Activated CD4-positive, alpha-beta T cell treated with anti-CD3 and anti-CD28 coated beads for 36 hours (primary cell): ENCODE results near the gene HBS1L. TPM values are rescaled to one million over a fixed set of nuclear protein-coding genes. Genes with fewer than 3 reads are reported as not detected.
"Not testable (repeated sequence)": the region's sequence is repeated elsewhere in the genome, so short reads cannot be mapped to it uniquely, and the experiment has no call there.

Experiments used
- ATAC-seq: fragments of 200-7000 bp; cut with Tn5 transposase; one replicate; pipeline ENCODE4 v1.10.0; 2021; ENCODE audit warnings: mild to moderate bottlenecking, moderate library complexity
- CTCF ChIA-PET: fragments of 350-600 bp; sonication (Branson Sonifier 250); formaldehyde crosslinking; loops from one replicate; lab custom pipeline; 2021; ENCODE audit warnings: antibody characterized with exemption; lab: Charles Lee
- POLR2A ChIA-PET: fragments of 350-600 bp; sonication (Branson Sonifier 250); formaldehyde crosslinking; loops from one replicate; lab custom pipeline; 2021; ENCODE audit warnings: antibody characterized with exemption, inconsistent platforms; lab: Charles Lee
- DNase-seq: peaks from one replicate; pipeline ENCODE4 v3.0.0-alpha.2; 2020
- H3K27ac Mint-ChIP-seq: one replicate; pipeline ENCODE4 v1.8.0; 2021; ENCODE audit warnings: mixed read lengths
- H3K27me3 Mint-ChIP-seq: one replicate; pipeline ENCODE4 v1.8.0; 2021; ENCODE audit warnings: mixed read lengths
- H3K36me3 Mint-ChIP-seq: one replicate; pipeline ENCODE4 v1.8.0; 2021; ENCODE audit warnings: low read depth, mixed read lengths
- H3K4me1 Mint-ChIP-seq: one replicate; pipeline ENCODE4 v1.8.0; 2021; ENCODE audit warnings: mixed read lengths
- H3K4me3 Mint-ChIP-seq: one replicate; pipeline ENCODE4 v1.8.0; 2021; ENCODE audit warnings: mild to moderate bottlenecking, moderate library complexity, mixed read lengths
- H3K9me3 Mint-ChIP-seq: one replicate; pipeline ENCODE4 v1.8.0; 2021; ENCODE audit warnings: low read depth, mixed read lengths
- intact Hi-C, 2 experiments: fragments of 100-400 bp; cut with DNase I in 1 of 2; cut with micrococcal nuclease in 1 of 2; formaldehyde crosslinking; loops; one replicate each; pipeline versions ENCODE4 v1.14.2 to v1.15.1; 2022 to 2024; cut with DNase I, micrococcal nuclease
- total RNA-seq, 2 experiments: library from RNA; stranded (reverse); gene quantifications; one replicate each; pipeline ENCODE4 v1.2.3, GENCODE V29; 2021

Gene HBS1L
- total RNA-seq, 2 experiments from 2014 or later = 133 to 141 TPM

DNA sequence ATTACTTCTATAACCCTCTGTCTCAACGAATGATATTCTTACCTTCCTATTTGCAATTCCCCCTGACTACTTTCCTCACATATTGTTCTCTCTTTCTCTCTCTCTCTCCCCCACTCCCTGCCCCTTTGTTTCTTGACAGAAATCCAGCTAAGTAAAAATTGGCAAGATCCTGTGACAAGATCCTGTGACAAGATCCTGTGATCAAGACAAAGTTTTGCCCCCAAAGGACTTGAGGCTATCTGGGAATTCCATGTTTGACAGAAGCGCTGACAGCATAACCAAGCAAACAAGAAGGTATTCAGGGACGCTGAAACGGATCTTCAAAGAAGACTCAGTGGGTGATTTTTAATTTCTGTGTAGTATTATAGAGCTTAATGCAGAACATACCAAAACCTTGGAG is 5.5 kb upstream of the HBS1L start:
- Mint-ChIP-seq H3K27me3 (no peaks in the 10 kb centered on the region), H3K4me1 (no peaks in the 10 kb centered on the region), H3K36me3 (no peaks in the 10 kb centered on the region), H3K9me3 (no peaks in the 10 kb centered on the region), H3K4me3 (no peak overlapping the region), H3K27ac (no peak overlapping the region)
- DNase-seq (no peak), ATAC-seq (no peak)
- ChIA-PET CTCF (no interaction called here), POLR2A (no interaction called here)
- intact Hi-C loops = no loop called here

DNA sequence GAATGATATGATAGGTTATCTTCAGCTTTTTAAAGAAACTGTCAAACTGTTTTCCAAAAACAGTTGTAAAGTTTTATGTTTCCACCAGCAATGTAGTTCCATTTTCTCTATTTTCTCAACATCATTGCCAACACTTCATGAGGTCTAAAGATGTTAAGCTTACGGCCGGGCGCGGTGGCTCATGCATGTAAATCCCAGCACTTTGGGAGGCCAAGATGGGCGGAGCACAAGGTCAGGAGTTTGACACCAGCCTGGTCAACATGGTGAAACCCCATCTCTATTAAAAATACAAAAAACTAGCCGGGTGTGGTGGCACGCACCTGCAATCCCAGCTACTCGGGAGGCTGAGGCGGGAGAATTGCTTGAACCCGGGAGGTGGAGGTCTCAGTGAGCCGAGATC is 3.7 kb upstream of the HBS1L start:
- not testable (repeated sequence) for DNase-seq, ATAC-seq, H3K27me3 Mint-ChIP-seq

DNA sequence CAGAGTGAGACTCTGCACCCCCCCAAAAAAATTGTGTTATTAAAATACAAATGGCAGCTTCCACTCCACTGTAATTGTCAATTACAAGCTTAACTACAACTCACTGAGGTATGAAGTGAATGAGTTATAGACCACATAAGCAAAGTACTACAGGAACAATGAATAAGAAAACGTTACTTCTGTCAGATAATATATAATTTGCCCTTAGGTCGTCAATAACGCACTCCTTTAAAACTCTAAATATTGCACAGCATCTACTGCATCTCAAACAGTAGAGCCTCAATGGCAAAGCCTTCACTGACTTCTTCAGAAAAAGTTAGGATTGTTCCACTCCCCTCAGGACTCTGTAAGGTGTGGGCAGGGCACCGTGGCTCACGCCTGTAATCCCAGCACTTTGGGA is 2.0 kb upstream of the HBS1L start:
- ChIA-PET POLR2A (interaction anchor here (0.7 kb wide), 1 partner anchor 73 kb away, joined by 3 read pairs; no protein-coding TSS in a partner anchor), CTCF (interaction anchor here (0.7 to 1.1 kb wide), 3 partner anchors 14 to 517 kb away, joined by 3 to 4 read pairs (median 3); no protein-coding TSS in a partner anchor)
- no peak overlapping the region for H3K27ac Mint-ChIP-seq
- no peak overlapping the region for H3K4me3 Mint-ChIP-seq
- intact Hi-C loops = no loop called here
- no peaks in the 10 kb centered on the region for H3K9me3 Mint-ChIP-seq
- no peaks in the 10 kb centered on the region for H3K27me3 Mint-ChIP-seq
- DNase-seq (no peak), ATAC-seq (no peak)
- peaks cover 17% of the 10 kb centered on the region for H3K4me1 Mint-ChIP-seq
- peaks cover 5% of the 10 kb centered on the region for H3K36me3 Mint-ChIP-seq

More for the DNA sequence above, 3.7 kb upstream of the HBS1L start:
- H3K9me3 Mint-ChIP-seq, H3K4me1 Mint-ChIP-seq, intact Hi-C loops, H3K4me3 Mint-ChIP-seq, H3K36me3 Mint-ChIP-seq, POLR2A ChIA-PET, CTCF ChIA-PET, H3K27ac Mint-ChIP-seq: not testable (repeated sequence)

DNA sequence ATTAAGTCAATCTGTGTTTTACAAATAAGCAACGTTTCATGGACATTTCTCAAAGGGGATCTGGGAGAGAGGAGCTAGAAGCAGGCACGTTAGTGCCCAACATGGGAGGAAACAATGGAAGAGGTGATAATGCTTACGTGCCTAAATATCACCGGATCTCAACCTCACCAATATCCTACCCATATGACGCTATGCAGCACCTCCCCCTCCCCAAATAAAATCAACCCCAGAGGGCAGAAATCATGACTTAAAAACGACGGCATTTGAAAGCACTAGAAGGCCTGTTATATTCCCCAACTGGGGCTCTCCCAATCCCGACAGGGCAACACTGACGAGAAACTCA is 425 bp downstream of the HBS1L start:
- no peaks in the 10 kb centered on the region for H3K27me3 Mint-ChIP-seq
- ATAC-seq (peak; percentile 37), DNase-seq (no peak)
- H3K4me1 Mint-ChIP-seq = peaks cover 22% of the 10 kb centered on the region
- peak overlapping the region; percentile 96 for H3K27ac Mint-ChIP-seq
- ChIA-PET CTCF (interaction anchor here (0.6 to 2.0 kb wide), 10 partner anchors 15 to 172 kb away, joined by 3 to 9 read pairs (median 4); no protein-coding TSS in a partner anchor), POLR2A (interaction anchor here (1.0 to 1.8 kb wide), 10 partner anchors 8 to 129 kb away, joined by 3 to 14 read pairs (median 6); partner anchors contain the start of gene MYB)
- peaks cover 15% of the 10 kb centered on the region for H3K36me3 Mint-ChIP-seq
- H3K9me3 Mint-ChIP-seq = no peaks in the 10 kb centered on the region
- intact Hi-C loops = loop anchor here (1.0 to 5.0 kb wide), 10 partner anchors 24 to 1235 kb away; partner anchors contain the start of gene BCLAF1 (in 1 of the 2)
- H3K4me3 Mint-ChIP-seq = peak overlapping the region; percentile 94

DNA sequence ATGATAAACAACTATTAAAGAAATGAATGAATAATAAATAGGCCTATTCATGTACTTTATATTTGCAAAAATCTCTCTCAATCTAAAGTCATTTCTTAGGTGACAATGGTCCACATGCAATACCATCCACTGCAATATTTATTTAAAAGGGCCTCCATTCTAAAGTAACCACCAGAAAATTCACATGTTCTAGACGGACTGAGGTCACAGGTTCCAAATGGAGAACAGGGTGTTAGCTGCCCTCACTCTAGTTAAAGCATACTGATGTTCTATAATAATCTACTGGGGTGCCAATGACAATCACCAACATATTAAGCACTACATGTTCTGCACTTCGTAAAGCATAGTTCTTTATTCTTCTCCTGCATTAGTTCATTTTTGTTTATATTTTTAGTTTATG is 1.2 kb downstream of the HBS1L start:
- H3K9me3 Mint-ChIP-seq = no peaks in the 10 kb centered on the region
- peak overlapping the region; percentile 94 for H3K4me3 Mint-ChIP-seq
- no peaks in the 10 kb centered on the region for H3K27me3 Mint-ChIP-seq
- ATAC-seq = no peak
- peaks cover 22% of the 10 kb centered on the region for H3K36me3 Mint-ChIP-seq
- H3K4me1 Mint-ChIP-seq = peaks cover 28% of the 10 kb centered on the region
- intact Hi-C loops = loop anchor here in 1 of 2 experiments (5.0 kb wide), 1 partner anchor 41 kb away; no protein-coding TSS in a partner anchor
- POLR2A ChIA-PET = interaction anchor here (1.8 kb wide), 1 partner anchor 130 kb away, joined by 14 read pairs; no protein-coding TSS in a partner anchor
- CTCF ChIA-PET = interaction anchor here (0.8 to 1.8 kb wide), 4 partner anchors 14 to 168 kb away, joined by 3 to 6 read pairs (median 4); no protein-coding TSS in a partner anchor
- peak overlapping the region; percentile 96 for H3K27ac Mint-ChIP-seq
- DNase-seq = no peak

DNA sequence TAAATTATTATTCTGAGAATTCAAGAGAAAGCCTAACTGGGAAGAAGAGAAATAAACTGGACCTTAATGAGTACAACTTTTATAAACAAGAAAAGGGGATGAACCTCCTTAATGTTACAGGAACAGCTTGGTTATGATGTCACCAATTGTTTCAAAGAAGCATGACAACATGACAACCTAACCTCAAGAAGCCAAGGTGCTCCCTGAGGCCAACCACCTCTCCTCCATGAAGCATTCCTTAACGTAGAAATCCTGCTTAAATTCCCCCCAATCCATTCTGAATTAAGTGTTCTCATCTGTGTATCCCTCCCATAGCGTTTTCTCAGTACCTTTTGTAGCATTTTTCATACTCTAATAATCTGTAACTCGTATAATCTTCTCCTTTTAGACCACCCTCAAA is 1.7 kb downstream of the HBS1L start:
- POLR2A ChIA-PET = interaction anchor here (0.6 kb wide), 3 partner anchors 10 to 68 kb away, joined by 3 to 8 read pairs (median 3); no protein-coding TSS in a partner anchor
- Mint-ChIP-seq H3K9me3 (no peaks in the 10 kb centered on the region), H3K4me1 (peaks cover 33% of the 10 kb centered on the region), H3K36me3 (peaks cover 27% of the 10 kb centered on the region), H3K4me3 (peak overlapping the region; percentile 94), H3K27ac (peak overlapping the region; percentile 96), H3K27me3 (no peaks in the 10 kb centered on the region)
- DNase-seq (no peak), ATAC-seq (no peak)
- CTCF ChIA-PET = interaction anchor here (0.7 to 1.0 kb wide), 2 partner anchors 23 to 76 kb away, joined by 4 to 6 read pairs; no protein-coding TSS in a partner anchor
- intact Hi-C loops = loop anchor here in 1 of 2 experiments (5.0 kb wide), 1 partner anchor 41 kb away; no protein-coding TSS in a partner anchor

DNA sequence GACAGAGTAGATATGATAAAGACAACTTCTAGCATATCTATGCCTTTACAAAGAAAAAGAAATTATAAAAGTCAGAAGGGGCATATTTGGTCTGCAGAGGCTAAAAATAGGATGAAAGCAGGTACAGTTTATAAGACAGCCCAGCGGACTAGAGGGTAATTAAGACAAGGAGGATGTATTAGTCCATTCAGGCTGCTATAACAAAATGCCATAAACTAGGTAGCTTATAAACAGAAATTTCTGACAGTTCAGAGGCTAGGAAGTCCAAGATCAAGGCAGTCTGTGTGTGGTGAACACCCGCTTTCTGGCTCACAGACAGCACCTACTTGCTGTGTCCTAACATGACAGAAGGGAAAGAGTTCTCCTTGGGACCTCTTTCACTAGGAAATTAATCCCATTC is 5.7 kb downstream of the HBS1L start:
- ChIA-PET POLR2A (interaction anchor here (0.7 kb wide), 1 partner anchor 1965 kb away, joined by 4 read pairs; no protein-coding TSS in a partner anchor), CTCF (interaction anchor here (1.0 to 1.8 kb wide), 3 partner anchors 21 to 147 kb away, joined by 3 to 4 read pairs (median 4); no protein-coding TSS in a partner anchor)
- Mint-ChIP-seq H3K4me1 (peaks cover 62% of the 10 kb centered on the region), H3K27ac (peak overlapping the region; percentile 2), H3K4me3 (no peak overlapping the region), H3K36me3 (peaks cover 44% of the 10 kb centered on the region), H3K27me3 (no peaks in the 10 kb centered on the region), H3K9me3 (no peaks in the 10 kb centered on the region)
- intact Hi-C loops = no loop called here
- ATAC-seq (no peak), DNase-seq (no peak)

DNA sequence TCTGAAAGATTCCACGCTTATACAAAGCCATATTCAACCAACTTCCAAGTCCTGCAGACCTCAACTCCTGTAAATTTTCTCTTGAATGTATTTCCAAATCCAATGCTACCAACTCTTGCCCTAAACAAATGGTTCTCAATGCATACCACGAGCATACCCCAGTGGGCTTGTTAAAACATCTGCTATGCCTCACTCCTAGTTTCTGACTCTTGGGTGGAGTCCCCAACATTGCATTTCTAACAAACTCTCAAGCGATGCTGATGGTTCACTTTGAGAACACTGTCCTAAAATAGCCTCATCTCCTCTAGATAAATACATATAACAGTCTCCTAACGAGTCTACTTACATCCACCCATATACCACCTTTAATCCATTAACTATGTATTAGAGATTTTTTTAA is 7.3 kb downstream of the HBS1L start:
- H3K27me3 Mint-ChIP-seq = no peaks in the 10 kb centered on the region
- CTCF ChIA-PET = interaction anchor here (0.8 to 1.9 kb wide), 2 partner anchors 42 to 137 kb away, joined by 4 to 5 read pairs; no protein-coding TSS in a partner anchor

DNA sequence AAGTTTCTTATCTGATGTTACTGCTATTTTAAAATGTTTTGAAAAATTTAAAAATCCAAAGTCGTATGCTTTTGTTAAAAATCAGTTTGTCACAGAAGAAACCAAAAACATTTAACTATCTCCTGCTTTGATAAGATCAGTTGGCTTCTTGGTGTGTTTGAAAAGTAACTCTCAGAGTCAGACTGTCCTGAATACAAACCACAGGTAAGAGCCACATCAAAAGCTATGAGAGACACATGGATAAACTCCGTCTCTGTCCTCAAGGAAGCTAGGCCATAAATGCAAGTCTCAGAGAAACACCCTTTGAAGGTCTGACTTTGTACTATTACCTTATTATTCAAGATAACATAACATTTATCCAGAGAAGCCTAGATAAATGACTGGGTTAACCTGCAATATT is 7.7 kb downstream of the HBS1L start:
- Mint-ChIP-seq H3K4me3 (no peak overlapping the region), H3K9me3 (no peaks in the 10 kb centered on the region), H3K4me1 (peaks cover 60% of the 10 kb centered on the region), H3K27ac (no peak overlapping the region), H3K36me3 (peaks cover 45% of the 10 kb centered on the region), H3K27me3 (no peaks in the 10 kb centered on the region)
- ChIA-PET CTCF (interaction anchor here (0.6 to 1.9 kb wide), 6 partner anchors 9 to 137 kb away, joined by 3 to 5 read pairs (median 3); no protein-coding TSS in a partner anchor), POLR2A (interaction anchor here (1.0 to 1.5 kb wide), 2 partner anchors 8 to 14 kb away, joined by 3 to 6 read pairs; partner anchors contain the start of gene HBS1L)
- ATAC-seq (peak; percentile 62), DNase-seq (no peak)
- intact Hi-C loops = no loop called here

More for the DNA sequence above, 7.3 kb downstream of the HBS1L start:
- intact Hi-C loops = no loop called here
- DNase-seq (no peak), ATAC-seq (peak; percentile 59)
- peaks cover 45% of the 10 kb centered on the region for H3K36me3 Mint-ChIP-seq
- H3K27ac Mint-ChIP-seq = no peak overlapping the region
- no peak overlapping the region for H3K4me3 Mint-ChIP-seq
- H3K4me1 Mint-ChIP-seq = peaks cover 63% of the 10 kb centered on the region
- no peaks in the 10 kb centered on the region for H3K9me3 Mint-ChIP-seq
- POLR2A ChIA-PET = interaction anchor here (0.6 to 1.0 kb wide), 2 partner anchors 14 to 97 kb away, joined by 3 to 7 read pairs; no protein-coding TSS in a partner anchor

DNA sequence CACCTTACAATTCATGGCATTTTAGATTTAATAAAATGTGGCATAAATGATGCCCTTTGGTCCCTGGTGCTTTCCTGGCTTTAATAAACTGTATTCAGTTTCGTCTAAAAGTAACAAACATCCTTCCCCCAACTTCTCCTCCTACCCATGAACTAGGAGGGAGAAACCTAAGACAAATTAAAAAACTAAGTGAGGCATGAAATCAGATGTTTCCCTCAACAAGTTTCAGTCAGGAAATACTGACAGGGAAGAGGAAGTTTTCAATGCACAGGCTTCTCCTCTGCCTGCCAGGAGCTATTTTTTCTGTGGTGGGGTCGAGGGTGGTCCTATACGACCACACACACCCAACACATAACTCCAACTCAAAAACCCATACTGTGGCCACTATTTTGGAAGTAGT is 10.0 kb downstream of the HBS1L start:
- ATAC-seq = no peak
- H3K4me3 Mint-ChIP-seq = no peak overlapping the region
- no peak overlapping the region for H3K27ac Mint-ChIP-seq
- H3K9me3 Mint-ChIP-seq = no peaks in the 10 kb centered on the region
- no peaks in the 10 kb centered on the region for H3K27me3 Mint-ChIP-seq
- intact Hi-C loops = no loop called here
- no peak for DNase-seq
- H3K4me1 Mint-ChIP-seq = peaks cover 60% of the 10 kb centered on the region
- ChIA-PET CTCF (interaction anchor here (0.5 to 1.1 kb wide), 4 partner anchors 11 to 88 kb away, joined by 3 to 4 read pairs (median 3); partner anchors contain the start of gene HBS1L), POLR2A (interaction anchor here (0.6 kb wide), 1 partner anchor 135 kb away, joined by 6 read pairs; no protein-coding TSS in a partner anchor)
- H3K36me3 Mint-ChIP-seq = peaks cover 46% of the 10 kb centered on the region

DNA sequence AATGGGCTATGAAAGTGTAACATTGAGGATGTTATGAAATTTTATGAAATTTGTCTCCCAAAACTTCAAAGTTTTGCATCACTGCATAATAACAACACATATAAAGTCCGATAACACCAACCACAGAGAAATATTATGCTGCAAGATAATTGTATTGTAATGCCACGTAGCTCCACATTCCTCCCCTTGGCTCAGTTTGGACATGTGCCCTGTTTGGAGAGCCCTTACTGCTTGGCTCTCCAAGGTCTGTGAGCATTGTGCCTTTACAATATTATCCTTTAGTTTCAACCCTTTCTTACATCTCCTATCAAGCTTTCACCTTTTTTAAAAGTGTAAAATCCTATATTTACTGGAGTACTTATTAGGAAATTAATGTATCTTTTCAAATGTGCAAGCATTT is 10.8 kb downstream of the HBS1L start:
- Mint-ChIP-seq H3K9me3 (no peaks in the 10 kb centered on the region), H3K27me3 (no peaks in the 10 kb centered on the region), H3K4me1 (peaks cover 62% of the 10 kb centered on the region), H3K27ac (no peak overlapping the region), H3K36me3 (peaks cover 45% of the 10 kb centered on the region), H3K4me3 (no peak overlapping the region)
- ChIA-PET POLR2A (no interaction called here), CTCF (interaction anchor here (0.6 to 1.5 kb wide), 4 partner anchors 8 to 103 kb away, joined by 3 to 4 read pairs (median 3); partner anchors contain the start of gene HBS1L)
- intact Hi-C loops = no loop called here
- ATAC-seq (no peak), DNase-seq (no peak)
